A673 (cell line): ENCODE results near the gene HLA-B. TPM values are rescaled to one million over a fixed set of nuclear protein-coding genes. Genes with fewer than 3 reads are reported as not detected.

Source experiments
- BruUV-seq: library from RNA; stranded (reverse); fragments of 400-500 nt; replicated peaks from 2 replicates; lab custom pipeline; 2021; lab: Mats Ljungman, UMichigan
- CTCF ChIA-PET: fragments of 300-600 bp; sonication (Branson Sonifier 250); formaldehyde crosslinking; loops from one replicate; lab custom pipeline; 2022; ENCODE audit warnings: antibody characterized with exemption; lab: Charles Lee
- POLR2A ChIA-PET: fragments of 300-600 bp; sonication (Branson Sonifier 250); formaldehyde crosslinking; loops from one replicate; lab custom pipeline; 2022; ENCODE audit warnings: antibody characterized with exemption; ENCODE audit not compliant: low non-redundant PET; lab: Charles Lee
- DNase-seq: peaks from one replicate; pipeline ENCODE4 v3.0.0-alpha.2; 2015; ENCODE audit warnings: low spot score
- H3K27ac ChIP-seq: fragments of 200-600 bp; sonication (generic); 2 replicates; pipeline ENCODE4 v1.5.1; 2016; ENCODE audit warnings: mixed run types, low read depth, mild to moderate bottlenecking, mixed read lengths, antibody characterized with exemption, low read length; ENCODE audit not compliant: poor library complexity, severe bottlenecking
- H3K27me3 ChIP-seq: fragments of 200-600 bp; sonication (generic); replicated peaks from 2 replicates; pipeline ENCODE4 v1.6.1; 2017; ENCODE audit warnings: mixed run types, low read depth, mild to moderate bottlenecking, mixed read lengths, antibody characterized with exemption, low read length; ENCODE audit not compliant: insufficient read depth, poor library complexity
- H3K36me3 ChIP-seq: fragments of 200-600 bp; sonication (generic); 2 replicates; pipeline ENCODE4 v1.6.1; 2016; ENCODE audit warnings: mixed run types, mild to moderate bottlenecking, mixed read lengths, antibody characterized with exemption, low read length; ENCODE audit not compliant: insufficient read depth, poor library complexity, severe bottlenecking
- H3K4me1 ChIP-seq: fragments of 200-600 bp; sonication (generic); 2 replicates; pipeline ENCODE4 v1.6.1; 2017; ENCODE audit warnings: mixed run types, mild to moderate bottlenecking, mixed read lengths, antibody characterized with exemption, low read length; ENCODE audit not compliant: insufficient read depth, poor library complexity, severe bottlenecking
- H3K4me3 ChIP-seq: fragments of 200-600 bp; sonication (generic); 2 replicates; pipeline ENCODE4 v1.5.1; 2016; ENCODE audit warnings: low read depth, mixed run types, mild to moderate bottlenecking, mixed read lengths, low read length; ENCODE audit not compliant: poor library complexity, severe bottlenecking
- H3K9me3 ChIP-seq: fragments of 200-600 bp; sonication (generic); 2 replicates; pipeline ENCODE4 v1.6.1; 2016; ENCODE audit warnings: mixed run types, low read depth, mild to moderate bottlenecking, mixed read lengths, antibody characterized with exemption, low read length; ENCODE audit not compliant: poor library complexity, severe bottlenecking
- CTCF ChIP-seq: fragments of 300-800, 200-600 bp; sonication (generic); conservative IDR thresholded peaks from 2 replicates; pipeline ENCODE4 v1.5.1; 2017; ENCODE audit warnings: low read depth, mild to moderate bottlenecking, antibody characterized with exemption, low read length, moderate library complexity, mixed read lengths
- EZH2 ChIP-seq: fragments of 200-600 bp; sonication (generic); IDR thresholded peaks from 2 replicates; pipeline ENCODE4 v1.6.1; 2017; ENCODE audit warnings: borderline replicate concordance, low read depth, mild to moderate bottlenecking, mixed read lengths, antibody characterized with exemption, low read length; ENCODE audit not compliant: poor library complexity, severe bottlenecking
- intact Hi-C: fragments of 100-400 bp; cut with micrococcal nuclease; formaldehyde crosslinking; loops from one replicate; pipeline ENCODE4 v1.10.0; 2022; ENCODE audit not compliant: unreplicated experiment
- total RNA-seq: library from RNA; stranded (reverse); gene quantifications from 2 replicates; pipeline ENCODE4 v1.2.3, GENCODE V29; 2021

The HLA-B gene
- total RNA-seq, 1 experiment from 2014 or later = 27.3 TPM

GRCh38 chr6:31386099-31386498 is 29.1 kb upstream of the HLA-B start:
- Histone ChIP-seq H3K9me3 (no peaks in the 10 kb centered on the region), H3K36me3 (no peaks in the 10 kb centered on the region), H3K27ac (no peak overlapping the region), H3K4me3 (no peak overlapping the region), H3K4me1 (no peaks in the 10 kb centered on the region), H3K27me3 (no peaks in the 10 kb centered on the region)
- TF ChIP-seq EZH2 (no peak), CTCF (no peak)
- DNase-seq = no peak
- CTCF ChIA-PET = no interaction called here
- intact Hi-C loops = no loop called here
- no TSS peak for BruUV-seq
- POLR2A ChIA-PET = no interaction called here

GRCh38 chr6:31385041-31385440 is 28.1 kb upstream of the HLA-B start:
- Histone ChIP-seq H3K4me1 (no peaks in the 10 kb centered on the region), H3K36me3 (no peaks in the 10 kb centered on the region), H3K4me3 (no peak overlapping the region), H3K27me3 (peaks cover 7% of the 10 kb centered on the region), H3K9me3 (no peaks in the 10 kb centered on the region), H3K27ac (no peak overlapping the region)
- no peak for TF ChIP-seq CTCF
- intact Hi-C loops = no loop called here
- DNase-seq = no peak
- CTCF ChIA-PET = no interaction called here
- POLR2A ChIA-PET = no interaction called here
- BruUV-seq = no TSS peak

GRCh38 chr6:31383149-31383548 is 26.2 kb upstream of the HLA-B start:
- no peaks in the 10 kb centered on the region for H3K36me3 ChIP-seq
- no peak overlapping the region for H3K27ac ChIP-seq
- H3K4me1 ChIP-seq = no peaks in the 10 kb centered on the region
- no peak overlapping the region for H3K4me3 ChIP-seq
- no peaks in the 10 kb centered on the region for H3K9me3 ChIP-seq
- TF ChIP-seq CTCF (no peak), EZH2 (no peak)
- no TSS peak for BruUV-seq
- ChIA-PET CTCF (no interaction called here), POLR2A (interaction anchor here (0.6 kb wide), 1 partner anchor 202 kb away, joined by 4 read pairs; no protein-coding TSS in a partner anchor)
- H3K27me3 ChIP-seq = peaks cover 22% of the 10 kb centered on the region
- intact Hi-C loops = no loop called here
- DNase-seq = no peak
